GM19035 (cell line): Measurements from ENCODE around the gene EDARADD.
"Not testable (repeated sequence)": the region's sequence is repeated elsewhere in the genome, so short reads cannot be mapped to it uniquely, and the experiment has no call there.

ENCODE experiments used
- ATAC-seq: cut with Tn5 transposase; IDR thresholded peaks from one replicate; pipeline ENCODE4 v1.9.1; 2021; ENCODE audit not compliant: unreplicated experiment

EDARADD gene

GRCh38 chr1:236426215-236426614 lies 32.1 kb downstream of the EDARADD start:
- no peak for ATAC-seq

DNA sequence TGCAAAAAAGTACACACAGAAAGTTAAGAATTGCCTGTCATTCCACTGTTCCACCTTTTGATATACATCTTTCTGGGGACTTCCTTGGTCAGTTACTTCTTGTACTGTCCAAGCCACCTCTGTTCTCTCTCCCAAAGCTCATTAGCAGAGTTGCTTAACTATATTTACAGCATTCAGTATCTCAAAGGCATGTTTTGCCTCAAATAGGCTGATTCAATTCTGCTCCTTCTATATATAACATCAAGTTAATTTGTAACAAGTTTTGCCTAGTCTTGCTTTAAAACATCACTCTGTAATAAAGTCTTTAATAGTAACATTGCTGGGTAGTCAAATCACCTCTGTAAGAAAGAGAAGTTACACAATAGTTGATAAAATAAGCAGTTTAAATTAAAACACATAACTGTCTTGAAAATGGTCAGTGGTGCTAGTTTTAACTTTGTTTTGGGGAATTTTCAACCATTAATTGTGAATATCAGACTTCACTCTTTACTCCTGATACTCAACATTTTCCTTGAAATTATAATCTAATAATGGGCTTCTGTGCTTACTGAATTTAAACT lies 35.7 kb downstream of the EDARADD start:
- no peak for ATAC-seq

- ATAC-seq = no peak
Observed at GRCh38 chr1:236433819-236434315, 39.8 kb downstream of the EDARADD start.

GRCh38 chr1:236438614-236439013 lies 44.5 kb downstream of the EDARADD start:
- ATAC-seq = no peak

DNA sequence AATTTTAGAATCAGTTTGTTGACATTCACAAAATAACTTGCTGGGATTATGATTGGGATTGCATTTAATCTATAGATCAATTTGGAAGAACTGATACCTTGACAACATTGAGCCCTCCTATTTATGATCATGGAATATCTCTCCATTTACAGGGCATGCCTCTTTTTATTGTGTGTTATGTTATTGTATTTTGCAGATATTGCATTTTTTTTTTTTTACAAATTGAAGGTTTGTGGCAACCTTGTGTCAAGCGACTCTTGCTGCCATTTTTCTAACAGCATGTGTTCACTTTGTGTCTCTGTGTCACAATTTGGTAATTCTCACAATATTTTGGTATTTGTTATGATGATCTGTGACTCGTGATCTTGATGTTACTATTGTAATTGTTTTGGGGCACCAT lies 46.3 kb downstream of the EDARADD start:
- no peak for ATAC-seq

DNA sequence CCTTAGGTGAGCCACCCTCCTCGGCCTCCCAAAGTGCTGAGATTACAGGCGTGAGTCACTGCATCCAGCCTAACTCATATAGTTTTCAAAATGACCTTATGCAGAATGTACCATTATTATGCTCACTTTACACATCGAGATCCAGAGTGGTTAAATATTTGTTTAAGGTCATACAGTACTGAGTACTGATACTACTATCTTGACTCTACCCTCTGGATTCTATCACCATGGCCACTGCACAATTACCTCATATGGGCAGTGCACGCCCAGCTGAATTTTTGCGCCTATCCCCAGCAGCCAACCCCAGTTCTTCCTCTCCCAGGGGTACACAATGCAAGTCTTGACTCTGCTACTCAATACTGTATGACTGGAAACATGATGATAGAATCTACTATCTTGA lies 56.7 kb downstream of the EDARADD start:
- ATAC-seq = no peak

- no peak for ATAC-seq
Observed at GRCh38 chr1:236451796-236452373, 57.8 kb downstream of the EDARADD start.

DNA sequence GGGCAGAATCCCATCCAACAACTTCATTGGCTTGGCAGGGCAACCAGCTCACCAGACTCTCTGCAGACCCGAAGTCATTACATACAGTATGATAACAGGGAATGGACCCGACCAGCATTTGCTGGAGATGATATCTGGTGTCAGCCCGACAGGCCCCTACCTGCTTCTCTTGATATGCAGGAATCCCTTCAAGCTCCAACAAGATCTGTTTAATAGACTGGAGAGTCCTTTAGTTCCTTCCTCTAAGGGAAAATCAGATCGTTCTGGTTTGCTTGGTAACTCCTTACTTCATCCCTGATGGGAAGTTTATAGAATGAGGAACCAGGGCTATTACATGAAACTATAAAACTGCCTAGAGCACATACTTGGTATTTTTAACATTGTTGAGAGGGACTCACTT lies 61.2 kb downstream of the EDARADD start:
- no peak for ATAC-seq

GRCh38 chr1:236457775-236458174 lies 63.7 kb downstream of the EDARADD start:
- peak; percentile 79 for ATAC-seq

DNA sequence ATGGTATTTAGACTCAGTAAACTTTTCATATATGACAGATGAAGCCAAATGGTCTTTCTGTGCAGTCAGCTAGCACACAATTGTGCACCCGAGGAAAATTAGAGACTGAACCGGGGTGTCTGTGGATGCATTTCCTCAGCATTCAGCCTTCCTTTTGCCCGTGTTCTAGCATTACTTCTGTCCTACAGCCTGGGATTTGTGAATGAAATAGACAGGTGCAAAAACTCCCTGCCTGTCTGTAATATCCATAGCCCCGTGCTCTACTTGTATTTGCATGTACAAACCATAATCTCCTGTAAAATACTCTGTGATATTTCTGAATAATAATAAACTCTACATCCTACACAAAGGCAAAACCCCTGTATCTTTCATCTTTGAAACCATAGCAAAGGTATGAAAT lies 64.9 kb downstream of the EDARADD start:
- no peak for ATAC-seq

GRCh38 chr1:236460103-236460502 lies 66.0 kb downstream of the EDARADD start:
- no peak for ATAC-seq

GRCh38 chr1:236464197-236464596 lies 70.1 kb downstream of the EDARADD start:
- ATAC-seq = not testable (repeated sequence)

DNA sequence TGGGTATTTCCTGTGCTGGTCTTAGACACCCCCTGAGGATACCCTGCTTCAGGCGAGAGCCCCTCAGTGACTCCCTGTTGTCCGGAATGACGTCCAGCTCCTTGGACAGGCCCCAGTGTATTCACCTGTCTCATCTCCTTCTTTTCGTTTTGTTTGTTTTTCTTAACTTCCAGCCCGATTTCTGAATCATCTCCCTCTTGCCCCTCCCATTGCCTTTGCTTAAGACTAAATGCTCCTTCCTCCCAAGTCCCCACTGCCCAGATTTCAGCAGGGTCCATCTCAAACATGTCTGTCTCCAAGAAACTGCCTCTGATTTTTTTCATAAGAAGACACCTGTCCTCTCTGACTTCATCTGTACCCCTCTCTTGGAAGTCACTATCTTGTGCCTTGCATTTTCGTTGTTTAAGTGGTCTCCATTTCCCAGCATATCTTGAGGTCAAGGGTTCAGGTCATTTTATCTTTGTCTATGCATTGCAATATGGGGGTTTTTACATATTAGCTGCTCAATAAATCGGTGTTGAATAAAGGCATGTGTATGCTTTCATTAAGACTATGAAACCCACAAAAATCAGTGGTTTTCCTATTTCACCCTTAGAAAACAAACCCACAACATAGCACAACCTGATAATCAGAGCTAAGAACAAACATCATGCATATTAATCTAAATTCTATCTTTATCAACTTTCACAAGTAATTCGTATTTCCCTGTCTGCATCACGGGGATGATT lies 71.3 kb downstream of the EDARADD start:
- peak; percentile 13 for ATAC-seq

GRCh38 chr1:236465959-236466303 lies 71.8 kb downstream of the EDARADD start:
- ATAC-seq = peak; percentile 82

GRCh38 chr1:236467327-236467641 lies 73.2 kb downstream of the EDARADD start:
- no peak for ATAC-seq

DNA sequence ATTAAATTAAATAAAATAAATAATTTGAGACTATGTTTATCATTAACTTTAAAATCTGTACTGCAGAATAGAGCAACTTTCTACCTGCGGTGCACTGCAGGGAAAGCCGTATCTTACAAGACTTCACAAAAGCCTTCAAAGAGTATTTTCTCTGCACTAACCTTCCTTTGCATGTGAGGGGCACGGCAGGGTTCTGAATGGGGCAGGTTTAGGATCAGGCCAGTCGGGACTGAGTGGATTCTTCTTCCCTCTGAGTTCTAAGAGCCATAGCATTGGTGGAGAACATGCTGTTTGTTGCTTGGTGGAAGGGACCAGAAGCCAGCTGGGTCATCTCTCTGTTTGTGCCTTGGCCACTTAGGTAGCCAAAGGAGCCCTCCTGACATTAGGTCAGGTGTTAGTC lies 74.5 kb downstream of the EDARADD start:
- no peak for ATAC-seq

DNA sequence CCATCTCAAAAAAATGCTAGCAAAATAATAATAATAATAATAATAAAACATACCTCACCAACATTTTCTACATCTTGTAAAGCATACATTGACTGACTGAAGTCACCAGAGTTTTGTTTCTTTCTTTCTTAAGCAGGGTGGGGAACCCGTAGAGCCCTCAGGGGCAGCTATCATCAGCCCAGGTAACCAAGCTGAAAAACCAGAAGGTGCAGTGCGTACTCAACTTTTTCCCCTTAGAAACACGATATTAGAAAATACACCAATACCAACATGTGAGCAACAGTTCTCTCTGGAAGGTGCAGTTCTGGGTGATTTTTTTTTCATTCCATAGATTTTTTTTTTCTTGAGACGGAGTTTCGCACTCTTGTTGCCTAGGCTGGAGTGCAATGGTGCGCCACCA lies 75.4 kb downstream of the EDARADD start:
- no peak for ATAC-seq

- no peak for ATAC-seq
Observed at GRCh38 chr1:236471096-236471495, 77.0 kb downstream of the EDARADD start.

DNA sequence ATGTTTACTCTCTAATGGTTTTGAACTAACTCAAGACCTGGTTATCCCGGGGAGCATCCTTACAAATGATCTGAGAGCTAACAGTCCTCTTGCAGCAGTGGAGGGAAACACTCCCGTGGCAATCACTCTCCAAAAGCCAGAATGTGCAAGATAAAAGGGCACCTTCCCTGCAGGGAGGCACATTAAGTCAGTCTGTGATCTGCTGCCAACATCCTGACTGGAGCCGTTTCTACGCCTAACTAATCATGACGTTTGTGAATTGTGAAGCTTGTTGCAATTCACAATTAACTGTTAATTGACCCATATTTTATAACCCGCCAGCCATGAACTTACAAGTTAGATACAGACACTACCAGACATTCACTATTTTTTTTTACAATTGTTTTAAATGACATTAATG lies 77.6 kb downstream of the EDARADD start:
- ATAC-seq = no peak

- ATAC-seq = no peak
Observed at GRCh38 chr1:236472850-236473788, 79.0 kb downstream of the EDARADD start.

- no peak for ATAC-seq
Observed at GRCh38 chr1:236476019-236476418, 81.9 kb downstream of the EDARADD start.
